NT2/D1 (cell line): Measurements from ENCODE around the gene AFF3.

Source experiments
- DNase-seq: peaks from one replicate; pipeline ENCODE4 v3.0.0-alpha.2; 2011; ENCODE audit warnings: low read depth, low spot score
- H3K27me3 ChIP-seq: 2 replicates; pipeline ENCODE4 v1.6.0; 2011; ENCODE audit warnings: mild to moderate bottlenecking; ENCODE audit not compliant: insufficient read length, insufficient read depth
- H3K36me3 ChIP-seq: 2 replicates; pipeline ENCODE4 v1.6.1; 2011; ENCODE audit warnings: mild to moderate bottlenecking, low read length, mixed read lengths; ENCODE audit not compliant: insufficient read depth, insufficient read length
- H3K4me1 ChIP-seq: 2 replicates; pipeline ENCODE4 v1.5.1; 2011; ENCODE audit not compliant: insufficient read depth, insufficient read length
- H3K4me3 ChIP-seq: 2 replicates; pipeline ENCODE4 v1.5.1; 2011; ENCODE audit warnings: low read depth; ENCODE audit not compliant: insufficient read length
- H3K9ac ChIP-seq: 2 replicates; pipeline ENCODE4 v1.6.0; 2011; ENCODE audit warnings: low read depth; ENCODE audit not compliant: insufficient read length
- H3K9me3 ChIP-seq: 2 replicates; pipeline ENCODE4 v1.5.1; 2011; ENCODE audit warnings: mild to moderate bottlenecking, low read length; ENCODE audit not compliant: insufficient read depth
- SUZ12 ChIP-seq: IDR thresholded peaks from 2 replicates; pipeline ENCODE4 v1.6.1; 2011; ENCODE audit not compliant: insufficient read length, insufficient read depth; ENCODE audit errors: extremely low read depth
- YY1 ChIP-seq: IDR thresholded peaks from 2 replicates; pipeline ENCODE4 v1.6.1; 2011; ENCODE audit not compliant: insufficient read length, insufficient read depth
- ZNF274 ChIP-seq: IDR thresholded peaks from 2 replicates; pipeline ENCODE4 v1.6.1; 2011; ENCODE audit warnings: mild to moderate bottlenecking, low read depth, low read length

AFF3 gene

DNA sequence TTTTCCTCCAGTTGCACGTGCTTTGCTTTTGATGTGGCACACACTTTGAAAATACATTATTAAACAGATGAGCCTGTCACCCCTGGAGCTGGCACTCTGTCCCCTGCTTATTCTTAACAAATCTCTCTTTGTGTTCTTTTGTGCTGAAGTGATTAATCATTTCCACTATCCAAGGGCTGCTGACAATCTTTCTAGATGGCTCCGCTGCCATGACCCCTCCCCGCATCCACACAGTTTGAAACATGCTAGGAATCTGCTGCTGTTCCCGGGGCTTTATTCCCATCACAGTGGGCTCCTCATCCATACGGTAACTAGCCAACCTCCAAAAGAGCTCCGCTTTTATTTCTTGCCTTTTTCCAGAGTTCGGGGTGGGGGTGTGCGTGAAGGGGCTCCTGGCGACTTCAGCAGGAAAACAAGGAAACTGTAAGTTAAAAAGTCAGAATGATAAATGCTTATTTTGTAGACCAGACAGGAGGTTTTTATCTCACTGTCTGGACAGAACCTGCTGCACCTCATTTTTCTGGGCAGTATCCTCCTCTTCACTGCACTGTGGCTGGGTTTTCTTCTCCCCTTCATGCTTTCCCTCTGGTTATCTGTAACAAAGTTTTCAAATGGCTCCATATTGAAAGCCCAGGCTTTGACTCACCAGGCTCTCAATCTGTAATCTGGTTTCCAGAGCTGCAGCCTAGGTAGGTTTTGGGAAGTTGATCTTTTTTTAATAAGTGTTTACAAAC, 319.7 kb downstream of the AFF3 start:
- no peaks in the 10 kb centered on the region for H3K9me3 ChIP-seq
- no peak for TF ChIP-seq SUZ12
- TF ChIP-seq YY1, result no peak
- no peak for TF ChIP-seq ZNF274
- H3K4me1 ChIP-seq, result peaks cover 2% of the 10 kb centered on the region
- H3K36me3 ChIP-seq, result no peaks in the 10 kb centered on the region
- H3K27me3 ChIP-seq, result no peaks in the 10 kb centered on the region
- H3K9ac ChIP-seq, result no peak overlapping the region
- no peak overlapping the region for H3K4me3 ChIP-seq
- peak; percentile 35 for DNase-seq

DNA sequence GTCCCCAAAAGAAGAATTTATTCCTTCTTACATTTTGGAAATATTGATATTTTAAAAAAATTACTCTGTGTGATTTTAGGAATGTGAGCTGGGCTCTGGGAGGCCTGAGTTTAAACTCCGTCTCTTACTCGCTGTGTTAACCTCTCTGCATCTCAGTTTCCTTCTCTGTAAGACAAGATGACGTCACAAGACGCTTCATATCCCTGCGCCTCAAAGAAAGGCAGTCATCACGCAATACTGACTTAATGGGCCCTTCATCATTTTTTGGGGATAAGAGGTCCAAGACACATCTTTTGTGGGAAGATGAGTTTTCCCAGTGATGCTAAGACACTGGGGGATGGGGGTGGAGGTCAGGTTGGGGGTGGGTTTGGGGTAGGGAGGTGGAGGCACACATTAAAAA, 320.4 kb downstream of the AFF3 start:
- TF ChIP-seq SUZ12, result no peak
- no peak for TF ChIP-seq ZNF274
- no peak for TF ChIP-seq YY1
- Histone ChIP-seq H3K36me3 (no peaks in the 10 kb centered on the region), H3K4me3 (no peak overlapping the region), H3K9ac (no peak overlapping the region), H3K4me1 (peaks cover 2% of the 10 kb centered on the region), H3K27me3 (no peaks in the 10 kb centered on the region), H3K9me3 (no peaks in the 10 kb centered on the region)
- DNase-seq, result no peak

DNA sequence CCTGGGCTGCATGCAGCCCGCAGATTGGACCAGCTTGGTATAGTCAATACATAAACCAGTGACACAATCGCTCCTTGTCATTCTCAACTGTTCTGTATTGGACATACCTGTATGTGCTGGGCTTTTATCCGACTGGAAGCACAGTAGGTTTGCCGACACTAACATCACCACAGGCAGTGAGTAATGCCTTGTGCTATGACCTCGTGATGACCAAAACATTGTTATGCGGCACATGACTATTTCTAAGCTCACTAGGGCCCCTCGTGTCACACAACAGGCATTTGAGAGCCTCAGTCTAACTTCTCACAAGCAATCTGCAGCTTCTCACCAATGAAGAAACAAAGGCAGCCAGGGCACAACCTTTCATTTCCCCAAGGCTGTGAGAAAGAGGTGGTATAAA, 320.8 kb downstream of the AFF3 start:
- no peak overlapping the region for H3K4me3 ChIP-seq
- no peaks in the 10 kb centered on the region for H3K36me3 ChIP-seq
- H3K27me3 ChIP-seq, result no peaks in the 10 kb centered on the region
- H3K9me3 ChIP-seq, result no peaks in the 10 kb centered on the region
- DNase-seq, result no peak
- TF ChIP-seq ZNF274, result no peak
- TF ChIP-seq SUZ12, result no peak
- TF ChIP-seq YY1, result no peak
- H3K9ac ChIP-seq, result no peak overlapping the region
- H3K4me1 ChIP-seq, result peaks cover 2% of the 10 kb centered on the region

DNA sequence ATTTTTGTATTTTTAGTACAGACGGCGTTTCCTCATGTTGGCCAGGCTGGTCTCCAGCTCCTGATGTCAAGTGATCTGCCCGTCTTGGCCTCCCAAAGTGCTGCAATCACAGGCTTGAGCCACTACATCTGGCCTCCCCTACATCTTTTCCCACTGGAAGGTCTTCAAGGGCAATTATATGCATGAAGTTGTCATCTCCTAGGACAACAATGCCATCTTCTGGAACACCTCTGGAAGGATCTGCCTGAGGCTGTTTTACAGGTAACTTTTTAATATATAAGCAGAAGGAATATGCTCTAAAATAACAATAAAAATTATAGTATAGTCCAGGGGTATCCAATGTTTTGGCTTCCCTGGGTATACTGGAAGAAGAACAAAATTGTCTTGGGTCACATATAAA, 321.4 kb downstream of the AFF3 start:
- Histone ChIP-seq H3K9ac (no peak overlapping the region), H3K4me3 (no peak overlapping the region), H3K27me3 (no peaks in the 10 kb centered on the region), H3K4me1 (peaks cover 2% of the 10 kb centered on the region), H3K9me3 (peaks cover 2% of the 10 kb centered on the region; the same call in 1 of the 2 replicates), H3K36me3 (no peaks in the 10 kb centered on the region)
- DNase-seq, result no peak
- TF ChIP-seq YY1 (no peak), ZNF274 (no peak), SUZ12 (no peak)

DNA sequence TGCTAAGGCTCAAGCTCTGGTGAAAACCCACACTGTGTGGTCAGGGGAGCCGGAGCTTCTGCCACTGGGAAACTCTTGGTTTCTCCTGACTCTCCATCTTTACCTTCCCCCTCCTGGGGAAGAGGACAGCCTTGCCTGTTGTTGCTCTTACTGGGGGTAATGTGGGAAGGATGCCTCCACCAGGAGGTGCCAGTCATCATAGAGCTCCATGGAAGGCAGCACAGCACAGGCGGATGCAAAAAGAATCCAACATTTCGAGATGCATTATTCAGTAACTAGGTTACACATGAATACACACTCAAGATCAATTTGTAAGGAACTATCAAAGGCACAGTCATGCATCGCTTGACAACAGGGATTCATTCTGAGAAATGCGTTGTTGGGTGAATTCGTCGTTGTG, 322.6 kb downstream of the AFF3 start:
- TF ChIP-seq YY1 (no peak), SUZ12 (no peak), ZNF274 (no peak)
- no peak for DNase-seq
- H3K4me1 ChIP-seq, result peaks cover 2% of the 10 kb centered on the region
- no peaks in the 10 kb centered on the region for H3K36me3 ChIP-seq
- no peak overlapping the region for H3K4me3 ChIP-seq
- H3K27me3 ChIP-seq, result no peaks in the 10 kb centered on the region
- H3K9ac ChIP-seq, result no peak overlapping the region
- peaks cover 11% of the 10 kb centered on the region; the same call in 1 of the 2 replicates for H3K9me3 ChIP-seq

DNA sequence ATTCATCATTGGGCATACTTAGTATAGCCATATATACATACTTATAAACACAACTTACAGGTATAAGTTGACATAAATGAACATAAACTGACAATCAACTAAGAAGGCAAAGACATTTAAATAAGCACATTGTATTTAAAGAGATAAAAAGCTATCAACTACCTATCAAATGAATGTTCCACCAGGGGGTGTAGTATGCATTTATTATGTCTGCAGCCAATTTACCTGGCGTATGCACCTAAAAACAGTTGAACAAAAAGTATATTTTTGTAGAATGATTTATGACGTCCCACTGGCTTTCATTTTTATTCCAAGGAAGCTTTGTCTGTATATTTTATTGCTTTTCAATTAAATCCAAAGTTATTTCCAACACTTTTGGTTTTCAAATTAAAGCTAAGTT, 323.5 kb downstream of the AFF3 start:
- no peaks in the 10 kb centered on the region for H3K27me3 ChIP-seq
- H3K4me1 ChIP-seq, result peaks cover 2% of the 10 kb centered on the region
- no peak overlapping the region for H3K9ac ChIP-seq
- no peak for DNase-seq
- no peaks in the 10 kb centered on the region for H3K36me3 ChIP-seq
- TF ChIP-seq SUZ12 (no peak), ZNF274 (no peak), YY1 (no peak)
- H3K4me3 ChIP-seq, result no peak overlapping the region
- H3K9me3 ChIP-seq, result peaks cover 11% of the 10 kb centered on the region; the same call in 1 of the 2 replicates

DNA sequence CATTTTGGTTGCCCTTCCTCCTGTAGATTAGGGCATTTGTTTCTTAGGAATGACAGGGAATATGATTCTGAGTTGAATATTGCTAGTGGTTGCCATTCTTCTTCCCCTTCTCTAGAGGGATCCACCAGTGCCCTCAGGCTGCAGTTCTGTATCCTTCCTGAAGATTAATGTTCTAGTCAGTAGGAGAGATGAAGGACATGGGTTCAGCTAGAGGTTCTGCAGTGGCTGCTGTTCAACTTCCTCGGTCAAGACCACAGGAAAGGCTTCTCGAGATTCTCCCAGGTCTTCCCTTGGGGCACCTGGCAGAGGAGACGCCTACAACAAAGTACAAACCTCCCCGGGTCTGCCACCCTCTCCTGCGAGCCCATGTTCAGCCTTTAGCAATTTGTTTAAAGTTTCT, 325.5 kb downstream of the AFF3 start:
- H3K36me3 ChIP-seq, result no peaks in the 10 kb centered on the region
- TF ChIP-seq YY1 (no peak), SUZ12 (no peak), ZNF274 (no peak)

More for the DNA sequence above, 325.5 kb downstream of the AFF3 start:
- Histone ChIP-seq H3K4me1 (no peaks in the 10 kb centered on the region), H3K4me3 (no peak overlapping the region), H3K27me3 (no peaks in the 10 kb centered on the region), H3K9me3 (peaks cover 11% of the 10 kb centered on the region; the same call in 1 of the 2 replicates), H3K9ac (no peak overlapping the region)
- no peak for DNase-seq
